Adipocyte (in vitro differentiated cells): ENCODE measurements around the gene TEAD2.
"Not testable (repeated sequence)": the region's sequence is repeated elsewhere in the genome, so short reads cannot be mapped to it uniquely, and the experiment has no call there.

Experiments used
- DNase-seq: peaks from one replicate; pipeline ENCODE4 v3.0.0-alpha.2; 2015; ENCODE audit warnings: low read depth
- H3K27me3 ChIP-seq: replicated peaks from 2 replicates; pipeline ENCODE4 v1.7.0; 2013; ENCODE audit warnings: mild to moderate bottlenecking, low read length, moderate library complexity; ENCODE audit not compliant: control insufficient read depth, insufficient read depth
- H3K36me3 ChIP-seq: 2 replicates; pipeline ENCODE4 v1.7.0; 2013; ENCODE audit warnings: low read length, mild to moderate bottlenecking, moderate library complexity; ENCODE audit not compliant: control insufficient read depth, insufficient read depth, severe bottlenecking
- H3K4me1 ChIP-seq: 2 replicates; pipeline ENCODE4 v1.7.0; 2013; ENCODE audit warnings: mild to moderate bottlenecking, low read length, moderate library complexity; ENCODE audit not compliant: control insufficient read depth, insufficient read depth
- H3K4me3 ChIP-seq: 2 replicates; pipeline ENCODE4 v1.7.0; 2013; ENCODE audit warnings: mild to moderate bottlenecking, low read length, moderate library complexity
- H3K9ac ChIP-seq: 2 replicates; pipeline ENCODE4 v1.7.0; 2013; ENCODE audit warnings: mild to moderate bottlenecking, low read length, moderate library complexity
- H3K9me3 ChIP-seq: 2 replicates; pipeline ENCODE4 v1.7.0; 2013; ENCODE audit warnings: mild to moderate bottlenecking, low read length, moderate library complexity; ENCODE audit not compliant: control insufficient read depth

TEAD2 gene

GRCh38 chr19:49325756-49326155, 36.5 kb downstream of the TEAD2 start:
- not testable (repeated sequence) for DNase-seq, H3K4me1 ChIP-seq, H3K9ac ChIP-seq, H3K27me3 ChIP-seq, H3K4me3 ChIP-seq, H3K36me3 ChIP-seq
- peaks cover 14% of the 10 kb centered on the region for H3K9me3 ChIP-seq

GRCh38 chr19:49324801-49325576, 37.2 kb downstream of the TEAD2 start, which contains the start of gene SLC6A16:
TSS of gene SLC6A16 (minus strand) at chr19:49325191. CDS start at chr19:49311347, 13,844 bp downstream.
- Histone ChIP-seq H3K9me3 (peaks cover 17% of the 10 kb centered on the region), H3K4me1 (no peaks in the 10 kb centered on the region), H3K4me3 (no peak within 1 kb of the TSS), H3K9ac (no peak within 1 kb of the TSS), H3K36me3 (no peaks in the 10 kb centered on the region), H3K27me3 (no peaks in the 10 kb centered on the region)
- DNase-seq, result no peak

GRCh38 chr19:49318296-49318695, 43.9 kb downstream of the TEAD2 start:
- no peak overlapping the region for H3K9ac ChIP-seq
- no peaks in the 10 kb centered on the region for H3K36me3 ChIP-seq
- no peak overlapping the region for H3K4me3 ChIP-seq
- no peak for DNase-seq
- H3K4me1 ChIP-seq, result no peaks in the 10 kb centered on the region
- H3K9me3 ChIP-seq, result peaks cover 28% of the 10 kb centered on the region
- H3K27me3 ChIP-seq, result no peaks in the 10 kb centered on the region

GRCh38 chr19:49316284-49316683, 45.9 kb downstream of the TEAD2 start:
- no peak overlapping the region for H3K4me3 ChIP-seq
- peaks cover 19% of the 10 kb centered on the region for H3K9me3 ChIP-seq
- no peak overlapping the region for H3K9ac ChIP-seq
- H3K27me3 ChIP-seq, result no peaks in the 10 kb centered on the region
- no peaks in the 10 kb centered on the region for H3K36me3 ChIP-seq
- no peak for DNase-seq
- H3K4me1 ChIP-seq, result no peaks in the 10 kb centered on the region

GRCh38 chr19:49315111-49315510, 47.1 kb downstream of the TEAD2 start:
- no peak overlapping the region for H3K9ac ChIP-seq
- H3K36me3 ChIP-seq, result no peaks in the 10 kb centered on the region
- DNase-seq, result no peak
- no peak overlapping the region for H3K4me3 ChIP-seq
- H3K9me3 ChIP-seq, result peaks cover 15% of the 10 kb centered on the region
- no peaks in the 10 kb centered on the region for H3K27me3 ChIP-seq
- H3K4me1 ChIP-seq, result no peaks in the 10 kb centered on the region

GRCh38 chr19:49309087-49309486, 53.1 kb downstream of the TEAD2 start:
- H3K9me3 ChIP-seq, result no peaks in the 10 kb centered on the region
- H3K27me3 ChIP-seq, result no peaks in the 10 kb centered on the region
- H3K4me1 ChIP-seq, result no peaks in the 10 kb centered on the region
- H3K36me3 ChIP-seq, result no peaks in the 10 kb centered on the region
- no peak overlapping the region for H3K4me3 ChIP-seq
- H3K9ac ChIP-seq, result no peak overlapping the region
- DNase-seq, result no peak

GRCh38 chr19:49306734-49307133, 55.5 kb downstream of the TEAD2 start:
- H3K36me3 ChIP-seq, H3K27me3 ChIP-seq, H3K4me3 ChIP-seq, H3K9ac ChIP-seq, H3K4me1 ChIP-seq, DNase-seq, H3K9me3 ChIP-seq: not testable (repeated sequence)

- Histone ChIP-seq H3K27me3 (peaks cover 3% of the 10 kb centered on the region), H3K9ac (no peak overlapping the region), H3K4me3 (no peak overlapping the region), H3K36me3 (no peaks in the 10 kb centered on the region), H3K9me3 (peaks cover 7% of the 10 kb centered on the region), H3K4me1 (no peaks in the 10 kb centered on the region)
- DNase-seq, result no peak
These were observed 60.4 kb downstream of the TEAD2 start for GRCh38 chr19:49301866-49302252.

- no peaks in the 10 kb centered on the region for H3K4me1 ChIP-seq
- H3K9me3 ChIP-seq, result peaks cover 7% of the 10 kb centered on the region
- no peaks in the 10 kb centered on the region for H3K36me3 ChIP-seq
- DNase-seq, result peak; percentile 29
- peaks cover 3% of the 10 kb centered on the region for H3K27me3 ChIP-seq
- no peak overlapping the region for H3K9ac ChIP-seq
- H3K4me3 ChIP-seq, result no peak overlapping the region
These were observed 60.9 kb downstream of the TEAD2 start for GRCh38 chr19:49301165-49301865.

- H3K36me3 ChIP-seq, H3K4me1 ChIP-seq, H3K27me3 ChIP-seq, H3K4me3 ChIP-seq, DNase-seq, H3K9ac ChIP-seq, H3K9me3 ChIP-seq: not testable (repeated sequence)
These were observed 63.6 kb downstream of the TEAD2 start for GRCh38 chr19:49298653-49299052.

GRCh38 chr19:49297403-49297802, 64.8 kb downstream of the TEAD2 start:
- H3K9ac ChIP-seq, result no peak overlapping the region
- no peak overlapping the region for H3K4me3 ChIP-seq
- peaks cover 3% of the 10 kb centered on the region for H3K27me3 ChIP-seq
- H3K36me3 ChIP-seq, result no peaks in the 10 kb centered on the region
- H3K4me1 ChIP-seq, result no peaks in the 10 kb centered on the region
- DNase-seq, result peak; percentile 27
- H3K9me3 ChIP-seq, result no peaks in the 10 kb centered on the region
